ENCODE results near the gene TRMT1. TPM values are rescaled to one million over a fixed set of nuclear protein-coding genes. Genes with fewer than 3 reads are reported as not detected.

Gene TRMT1
- total and polyA plus RNA-seq, 2 of the 8 experiments (the other 6 are each of a cell fraction or from before 2014, with no cell fraction given): 77.4 to 99.3 TPM

GRCh38 chr19:13128583-13128982, 12.0 kb upstream of the TRMT1 start:
- Histone ChIP-seq H2BK20ac (ENCODE audit: low read length) (no peak overlapping the region), H2BK15ac (ENCODE audit: low read length) (no peak overlapping the region), H3K79me2 (ENCODE audit: control insufficient read depth in 1 of 2, insufficient read depth in 2 of 2, low read length in 2 of 2) (peaks cover 27 to 96% of the 10 kb centered on the region in 2 experiments), H3K4ac (replicated peaks; ENCODE audit: insufficient read length, low read depth, low read length) (no peak overlapping the region), H3K23me2 (ENCODE audit: low read depth, low read length) (no peaks in the 10 kb centered on the region), H3K9ac (replicated peaks in 1 of 4; ENCODE audit: extremely low read depth in 1 of 4, low read depth in 3 of 4, low read length in 3 of 4) (no peak overlapping the region), H3K14ac (ENCODE audit: insufficient read length) (no peak overlapping the region), H3K9me3 (ENCODE audit: insufficient read depth in 2 of 2, low read depth in 1 of 2, low read length in 1 of 2) (no peaks in the 10 kb centered on the region), H2AK5ac (ENCODE audit: low read depth, low read length) (no peak overlapping the region), H3K23ac (ENCODE audit: insufficient read length) (no peak overlapping the region), H4K5ac (ENCODE audit: insufficient read length, low read depth, low read length) (no peak overlapping the region), H4K8ac (ENCODE audit: extremely low read depth, insufficient read depth, low read length) (no peak overlapping the region), H3K56ac (replicated peaks; ENCODE audit: insufficient read length, low read depth, low read length) (no peak overlapping the region), H3K4me3 (ENCODE audit: extremely low read depth in 1 of 4, insufficient read depth in 2 of 4, low read depth in 3 of 4, low read length in 4 of 4) (no peak overlapping the region), H2BK120ac (replicated peaks; ENCODE audit: low read depth, low read length) (no peak overlapping the region), H3K36me3 (ENCODE audit: control insufficient read depth in 2 of 4, insufficient read depth in 4 of 4, low read length in 3 of 4) (peaks cover 0 to 5% (median 4%) of the 10 kb centered on the region in 4 experiments; a peak in 4 of 8 replicates), H4K20me1 (replicated peaks in 1 of 2; ENCODE audit: control insufficient read depth in 1 of 2, insufficient read depth in 2 of 2, low read length in 2 of 2) (peaks cover 37 to 53% of the 10 kb centered on the region in 2 experiments), H4K91ac (replicated peaks; ENCODE audit: insufficient read length, low read length) (no peak overlapping the region), H3K4me2 (ENCODE audit: insufficient read depth in 1 of 2, low read depth in 2 of 2, low read length in 2 of 2) (no peak overlapping the region), H3K79me1 (ENCODE audit: low read depth, low read length) (peaks cover 35% of the 10 kb centered on the region), H2AFZ (ENCODE audit: low read length) (no peak overlapping the region), H2BK5ac (ENCODE audit: low read depth, low read length) (no peak overlapping the region), H3K27me3 (replicated peaks in 1 of 4; ENCODE audit: control insufficient read depth in 3 of 4, extremely low read depth in 1 of 4, insufficient read depth in 3 of 4, low read length in 3 of 4) (no peaks in the 10 kb centered on the region), H3K27ac (ENCODE audit: low read depth, low read length) (no peak overlapping the region), H3K18ac (ENCODE audit: extremely low read depth, low read length) (no peak overlapping the region), H3K4me1 (replicated peaks in 1 of 4; ENCODE audit: control insufficient read depth in 3 of 4, insufficient read depth in 4 of 4, low read length in 3 of 4) (peaks cover 0 to 3% (median 0%) of the 10 kb centered on the region in 4 experiments; a peak in 1 of 7 replicates), H2BK12ac (ENCODE audit: low read depth, low read length) (no peak overlapping the region)
- DNase-seq (ENCODE audit: low read depth in 1 of 2, low spot score in 2 of 2) (no peak), FAIRE-seq (no peak)
- POLR2A ChIA-PET (ENCODE audit: partially characterized antibody): interaction anchor here (0.9 to 14.8 kb wide), 14 partner anchors 8 to 36 kb away, joined by 3 to 228 read pairs (median 4); partner anchors contain the start of genes IER2, LYL1, NACC1 and STX10
- 89% methylated on average over 1 of the region's 1 CpG; no CpG with 5 or more reads in 1 of the 2 experiments for WGBS, 2 experiments (ENCODE audit: extremely low coverage in 1 of 2, insufficient coverage in 1 of 2, insufficient read length in 1 of 2, insufficient replicate concordance in 2 of 2, low coverage in 1 of 2, low lambda C conversion rate in 2 of 2, missing lambda C conversion rate in 1 of 2)
- CTCF ChIA-PET (ENCODE audit: partially characterized antibody): interaction anchor here (0.6 to 2.0 kb wide), 8 partner anchors 8 to 584 kb away, joined by 3 to 9 read pairs (median 4); no protein-coding TSS in a partner anchor
- no peak for TF ChIP-seq TCF12 (IDR thresholded peaks at IDR 0.05; ENCODE audit: low read depth, low read length)
- no peak for TF ChIP-seq KDM1A (IDR thresholded peaks at IDR 0.05; ENCODE audit: borderline replicate concordance, low read length)
- TF ChIP-seq SRF (IDR thresholded peaks at IDR 0.05; ENCODE audit: low read depth, low read length): no peak
- no peak for TF ChIP-seq CTCF (IDR thresholded peaks at IDR 0.05; ENCODE audit: control extremely low read depth in 1 of 3, insufficient read depth in 1 of 3, low read depth in 1 of 3, low read length in 3 of 3)
- no peak for TF ChIP-seq POLR2A (IDR thresholded peaks at IDR 0.05; ENCODE audit: control extremely low read depth in 1 of 2, low read depth in 2 of 2, low read length in 2 of 2)
- TF ChIP-seq EGR1 (IDR thresholded peaks at IDR 0.05; ENCODE audit: borderline replicate concordance, low read depth, low read length): no peak
- TF ChIP-seq MAX (IDR thresholded peaks at IDR 0.05): no peak
- no peak for TF ChIP-seq SIN3A (conservative IDR thresholded peaks at IDR 0.05 in 1 of 2, IDR thresholded peaks at IDR 0.05 in 1 of 2; ENCODE audit: low read depth in 1 of 2, low read length in 2 of 2)
- no peak for TF ChIP-seq CBX8 (IDR thresholded peaks at IDR 0.05; ENCODE audit: borderline replicate concordance, low read depth, low read length)
- TF ChIP-seq SAP30 (IDR thresholded peaks at IDR 0.05; ENCODE audit: insufficient read depth, insufficient replicate concordance, low read length): no peak
- TF ChIP-seq NRF1 (IDR thresholded peaks at IDR 0.05; ENCODE audit: low read depth, low read length): no peak

Data from H1 (cell line).